ENCODE results near the gene NFE2.

NFE2 gene

GRCh38 chr12:54280468-54281260, 20.2 kb downstream of the NFE2 start, which contains the start of gene HNRNPA1:
Gene HNRNPA1 (plus strand): TSS chr12:54280726. CDS start chr12:54280808, 82 bp downstream.
- peak within 1 kb of the TSS; percentile 100 for H3K4me3 ChIP-seq (ENCODE audit: low read depth, low read length)
- H3K36me3 ChIP-seq = peaks cover 76% of the 10 kb centered on the region
- peak; percentile 98 for DNase-seq
- no peak for TF ChIP-seq CTCF (IDR thresholded peaks at IDR 0.05; ENCODE audit: low read depth, low read length)
- no peaks in the 10 kb centered on the region for H3K9me3 ChIP-seq (ENCODE audit: severe bottlenecking)
- no peaks in the 10 kb centered on the region for H3K27me3 ChIP-seq (ENCODE audit: insufficient read depth, low read depth, severe bottlenecking)
- peak within 1 kb of the TSS; percentile 98 for H3K27ac ChIP-seq

- DNase-seq = peak; percentile 99
- Histone ChIP-seq H3K4me3 (ENCODE audit: low read depth, low read length) (peak within 1 kb of the TSS; percentile 100), H3K9me3 (ENCODE audit: severe bottlenecking) (no peaks in the 10 kb centered on the region), H3K36me3 (peaks cover 68% of the 10 kb centered on the region), H3K27me3 (ENCODE audit: insufficient read depth, low read depth, severe bottlenecking) (no peaks in the 10 kb centered on the region), H3K27ac (peak within 1 kb of the TSS; percentile 98)
- TF ChIP-seq CTCF (IDR thresholded peaks at IDR 0.05; ENCODE audit: low read depth, low read length) = no peak
Measured at GRCh38 chr12:54279632-54280467, 21.0 kb downstream of the NFE2 start, which contains the start of gene CBX5. Gene CBX5 (minus strand): TSS chr12:54280122. CDS start chr12:54257650, 22,472 bp downstream.

- Histone ChIP-seq H3K9me3 (ENCODE audit: severe bottlenecking) (no peaks in the 10 kb centered on the region), H3K36me3 (peaks cover 69% of the 10 kb centered on the region), H3K4me3 (ENCODE audit: low read depth, low read length) (peak overlapping the region; percentile 100), H3K27ac (peak overlapping the region; percentile 98), H3K27me3 (ENCODE audit: insufficient read depth, low read depth, severe bottlenecking) (no peaks in the 10 kb centered on the region)
- no peak for TF ChIP-seq CTCF (IDR thresholded peaks at IDR 0.05; ENCODE audit: low read depth, low read length)
- DNase-seq = no peak
Measured at GRCh38 chr12:54279227-54279631, 21.6 kb downstream of the NFE2 start.

- Histone ChIP-seq H3K4me3 (ENCODE audit: low read depth, low read length) (peak overlapping the region; percentile 100), H3K9me3 (ENCODE audit: severe bottlenecking) (no peaks in the 10 kb centered on the region), H3K27me3 (ENCODE audit: insufficient read depth, low read depth, severe bottlenecking) (no peaks in the 10 kb centered on the region), H3K36me3 (peaks cover 69% of the 10 kb centered on the region), H3K27ac (no peak overlapping the region)
- TF ChIP-seq CTCF (IDR thresholded peaks at IDR 0.05; ENCODE audit: low read depth, low read length) = no peak
- DNase-seq = no peak
Measured at GRCh38 chr12:54277823-54278276, 23.0 kb downstream of the NFE2 start.

- no peak overlapping the region for H3K4me3 ChIP-seq (ENCODE audit: low read depth, low read length)
- no peak for TF ChIP-seq CTCF (IDR thresholded peaks at IDR 0.05; ENCODE audit: low read depth, low read length)
- H3K27me3 ChIP-seq (ENCODE audit: insufficient read depth, low read depth, severe bottlenecking) = no peaks in the 10 kb centered on the region
- no peak overlapping the region for H3K27ac ChIP-seq
- H3K9me3 ChIP-seq (ENCODE audit: severe bottlenecking) = no peaks in the 10 kb centered on the region
- no peak for DNase-seq
- peaks cover 57% of the 10 kb centered on the region for H3K36me3 ChIP-seq
Measured at GRCh38 chr12:54276368-54276767, 24.4 kb downstream of the NFE2 start.

Measured in WERI-Rb-1 (cell line).